Measurements from ENCODE around the gene PANK1.
"Not testable (repeated sequence)": the region's sequence is repeated elsewhere in the genome, so short reads cannot be mapped to it uniquely, and the experiment has no call there.

PANK1 gene

DNA sequence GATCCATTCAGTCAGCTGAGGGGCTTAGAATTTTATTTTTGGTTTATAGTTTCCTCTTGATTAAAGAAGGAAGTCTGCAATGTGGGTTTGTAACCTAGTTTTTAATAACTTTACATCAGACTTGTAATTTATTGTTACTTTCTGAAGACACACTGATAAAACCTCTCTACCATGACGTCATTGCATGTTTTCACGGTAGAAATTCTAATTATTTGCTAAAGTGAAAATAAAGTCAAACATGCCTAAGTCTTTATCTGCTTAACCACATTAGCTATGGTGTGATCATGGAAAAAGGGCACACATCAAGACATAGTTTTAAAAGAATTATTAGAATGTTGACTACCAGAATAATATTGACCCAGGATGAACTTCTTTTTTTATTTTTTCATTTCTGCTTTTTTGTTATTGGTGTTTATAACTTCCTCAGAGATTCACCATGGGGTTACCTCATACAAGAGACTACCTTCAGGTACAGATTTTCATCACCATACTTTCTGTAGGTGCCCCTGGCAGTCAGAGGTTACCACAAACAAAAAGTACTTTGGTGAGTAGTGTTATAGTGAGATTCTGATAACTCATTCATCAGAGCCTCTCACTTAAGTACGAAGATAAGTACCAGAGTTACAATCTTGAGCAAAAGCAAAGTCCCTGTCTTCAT lies 7.0 kb upstream of the PANK1 start:
- no peak for DNase-seq (ENCODE audit: low read depth, low spot score)

DNA sequence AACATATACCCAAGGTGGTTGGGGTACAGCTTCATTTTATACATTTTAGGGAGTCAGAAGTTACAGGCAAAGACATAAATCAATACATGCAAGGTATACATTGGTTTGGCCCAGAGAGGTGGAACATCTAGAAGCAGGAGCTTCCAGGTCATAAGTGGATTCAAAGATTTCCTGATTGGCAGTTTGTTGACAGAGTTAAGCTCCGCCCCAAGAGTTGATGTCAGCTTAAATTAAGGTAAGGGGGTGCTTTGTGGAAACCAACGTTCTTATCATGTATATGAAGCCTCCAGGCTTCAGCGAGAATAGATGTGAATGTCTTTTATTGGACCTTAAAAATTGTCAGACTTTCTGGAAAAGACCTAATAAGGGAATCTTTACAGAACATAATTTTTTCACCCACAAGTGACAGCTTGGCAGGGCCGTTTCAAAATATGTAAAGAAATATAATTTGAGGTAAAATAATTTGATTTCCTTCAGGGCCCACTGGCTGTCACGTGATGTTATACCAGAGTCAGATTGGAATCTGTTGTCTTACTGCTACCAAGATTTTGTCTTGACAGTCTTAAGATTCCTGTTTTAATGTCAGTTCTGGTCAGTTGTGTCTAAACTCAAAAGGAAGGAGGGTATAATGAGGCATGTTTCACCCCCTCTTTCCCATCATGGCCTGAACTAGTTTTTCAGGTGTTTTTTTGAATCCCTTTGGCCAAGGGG lies 6.3 kb upstream of the PANK1 start:
- DNase-seq (ENCODE audit: low read depth, low spot score), result no peak

DNA sequence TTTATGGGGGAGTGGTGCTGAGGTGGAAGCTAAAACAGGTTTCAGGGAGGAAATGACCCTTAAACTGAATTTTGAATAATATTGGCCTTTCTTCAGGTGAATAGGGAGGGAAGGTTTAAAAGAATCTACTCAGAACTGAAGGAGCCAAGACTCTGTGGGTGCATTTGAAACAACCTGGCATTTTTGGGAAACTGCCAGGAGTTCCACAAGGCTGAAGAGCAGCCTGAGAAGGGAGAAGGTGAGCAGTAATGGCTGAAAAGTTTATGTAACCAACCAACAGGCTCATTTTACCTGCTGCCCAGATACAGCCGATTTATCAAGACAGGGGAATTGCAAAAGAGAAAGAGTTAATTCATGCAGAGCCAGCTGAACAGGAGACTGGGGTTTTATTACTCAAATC lies 4.0 kb upstream of the PANK1 start:
- DNase-seq (ENCODE audit: low read depth, low spot score), result no peak

DNA sequence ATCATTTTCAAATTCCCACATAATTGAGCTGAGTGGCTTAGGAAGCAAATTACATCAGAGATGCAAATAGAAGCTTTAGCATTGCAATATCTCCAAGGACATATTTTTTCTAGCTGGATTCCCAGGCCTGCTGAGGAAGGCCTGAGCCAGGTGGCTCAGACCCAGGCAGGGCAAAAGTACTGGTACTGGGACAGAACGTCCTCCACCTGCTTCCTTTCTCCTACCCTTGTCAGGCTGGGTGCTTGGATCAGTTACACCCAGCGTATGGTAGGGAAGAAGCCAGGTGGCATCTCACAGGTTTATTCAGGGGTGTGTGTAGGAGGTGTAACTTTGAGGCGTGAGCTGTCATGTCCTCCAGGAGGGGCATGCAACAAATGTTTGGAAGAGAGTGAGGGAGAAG lies 3.0 kb upstream of the PANK1 start:
- DNase-seq (ENCODE audit: low read depth, low spot score), result no peak

DNA sequence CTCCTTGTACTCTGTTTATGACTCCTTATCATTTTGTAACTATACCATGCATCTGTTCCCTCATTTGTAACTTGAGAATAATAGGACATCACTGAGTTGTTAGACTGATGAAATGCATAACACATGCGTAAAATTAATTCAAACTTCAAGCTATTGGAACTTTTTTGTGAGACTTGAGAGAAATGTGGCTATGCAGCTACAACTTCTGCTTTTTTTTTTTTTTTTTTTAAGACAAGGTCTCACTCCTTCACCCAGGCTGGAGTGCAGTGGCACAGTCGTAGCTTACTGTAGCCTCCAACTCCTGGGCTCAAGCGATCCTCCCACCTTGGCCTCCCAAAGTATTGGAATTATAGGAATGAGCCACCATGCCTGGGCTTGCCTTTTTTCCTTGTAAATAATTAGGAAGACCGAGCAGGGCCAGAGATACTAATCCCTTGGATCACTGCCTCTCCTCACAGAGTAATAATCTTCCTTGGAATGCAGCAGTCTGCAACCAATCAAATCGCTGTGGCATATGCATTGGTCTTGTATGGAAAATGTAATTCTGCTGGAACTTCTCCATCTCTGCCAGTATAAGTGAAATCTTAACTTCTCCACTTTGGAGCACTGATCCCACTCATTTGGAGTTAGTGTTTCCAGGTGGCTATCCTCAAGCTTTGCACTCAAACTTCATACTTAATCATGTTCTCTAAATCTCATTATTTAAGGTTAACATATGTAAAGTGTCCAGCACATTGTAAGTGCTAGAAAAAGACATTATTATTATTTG lies 2.0 kb upstream of the PANK1 start:
- no peak for DNase-seq (ENCODE audit: low read depth, low spot score)

DNA sequence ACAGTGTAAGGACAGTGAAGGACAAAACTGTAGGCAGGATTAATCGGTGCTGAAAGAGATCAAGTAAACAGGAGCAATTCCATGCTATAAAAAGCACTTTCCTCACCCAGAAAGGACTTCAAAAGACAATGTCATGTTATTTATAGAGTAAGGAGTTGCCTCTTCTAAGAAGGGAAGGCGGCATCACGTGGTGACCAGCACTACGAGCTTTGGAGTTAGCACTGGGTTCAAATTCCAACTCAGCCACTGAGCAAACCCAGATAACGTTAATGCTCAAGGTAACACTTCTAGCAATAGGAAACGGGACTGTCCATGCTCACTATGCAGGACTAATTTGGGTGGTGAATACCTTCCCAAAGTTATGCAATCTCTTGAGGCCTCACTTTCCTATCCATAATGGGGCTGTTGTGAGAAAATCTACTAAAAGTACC lies 715 bp upstream of the PANK1 start:
- no peak for DNase-seq (ENCODE audit: low read depth, low spot score)

DNA sequence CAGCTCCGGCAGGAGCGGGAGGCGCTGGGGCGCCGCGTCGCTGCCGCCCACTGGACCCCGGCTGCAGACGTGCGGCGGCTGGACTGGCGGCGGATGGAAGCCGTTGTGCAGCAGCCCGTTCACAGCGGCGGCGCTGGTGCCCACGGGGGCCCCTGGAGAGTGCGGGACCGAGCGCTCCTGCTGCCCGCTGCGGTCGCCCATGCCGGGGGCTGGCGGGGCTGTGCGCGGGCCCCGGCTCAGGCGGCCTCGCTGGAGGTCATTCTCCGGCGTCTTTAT lies 413 bp downstream of the PANK1 start:
- no peak for DNase-seq (ENCODE audit: low read depth, low spot score)

DNA sequence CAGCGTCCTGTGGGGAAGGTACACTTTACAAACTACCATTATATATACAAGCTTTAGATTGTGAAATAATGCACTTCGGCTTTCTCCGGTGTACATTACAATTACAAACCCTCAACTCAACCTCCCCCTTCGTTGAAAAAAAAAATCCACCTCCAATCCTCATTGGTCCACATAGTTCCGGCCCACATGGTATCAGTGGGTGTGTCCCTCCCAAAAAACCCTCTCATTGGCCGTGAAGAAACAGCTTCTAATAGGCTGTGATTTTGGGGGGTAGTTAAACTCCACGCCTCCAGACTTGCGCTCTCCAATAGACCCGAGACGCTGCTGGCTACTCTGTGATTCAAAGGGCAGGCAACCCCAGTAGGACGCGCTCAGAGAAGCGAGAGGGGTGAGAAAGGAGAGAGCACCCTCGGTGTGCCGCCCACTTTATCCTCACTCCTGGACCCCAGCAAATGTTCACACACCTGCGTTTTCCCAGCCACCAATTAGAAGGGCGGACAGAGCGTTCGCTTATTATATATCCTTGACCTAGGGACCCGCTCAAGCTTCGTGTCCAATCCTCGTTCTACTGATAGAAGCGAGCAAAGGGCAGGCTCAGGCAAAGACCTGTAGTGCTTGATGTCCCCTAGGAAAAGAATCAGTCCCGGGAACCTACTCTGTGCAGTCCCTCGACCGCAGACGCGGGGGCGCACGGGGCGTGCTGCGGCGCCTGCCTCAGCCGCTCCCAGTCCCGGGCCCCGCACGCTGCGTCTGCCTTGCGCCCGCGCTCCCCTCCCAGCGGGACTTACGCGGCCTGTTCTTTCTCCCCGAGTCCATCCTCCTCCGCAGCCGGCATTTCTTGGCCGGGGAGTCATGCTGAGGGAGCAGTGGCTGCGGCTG lies 991 bp downstream of the PANK1 start:
- peak; percentile 79 for DNase-seq (ENCODE audit: low read depth, low spot score)

DNA sequence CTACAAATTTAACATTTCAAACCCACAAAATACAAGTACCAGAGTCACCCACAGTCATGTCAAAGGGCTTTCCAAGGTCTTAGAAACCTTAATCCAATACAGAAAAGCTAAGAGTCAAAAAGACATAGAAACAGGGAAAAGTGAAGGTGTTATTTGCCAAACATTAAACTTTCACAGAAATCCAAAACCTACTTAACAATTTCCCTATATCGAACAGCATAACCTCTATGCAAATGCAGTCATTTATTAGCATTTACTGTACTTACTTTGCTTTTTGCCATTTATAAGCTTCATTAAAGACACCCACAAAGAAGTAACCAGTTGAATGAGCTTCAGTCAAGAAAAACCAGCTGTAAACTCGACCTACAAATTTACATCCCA lies 1.6 kb downstream of the PANK1 start:
- no peak for DNase-seq (ENCODE audit: low read depth, low spot score)

DNA sequence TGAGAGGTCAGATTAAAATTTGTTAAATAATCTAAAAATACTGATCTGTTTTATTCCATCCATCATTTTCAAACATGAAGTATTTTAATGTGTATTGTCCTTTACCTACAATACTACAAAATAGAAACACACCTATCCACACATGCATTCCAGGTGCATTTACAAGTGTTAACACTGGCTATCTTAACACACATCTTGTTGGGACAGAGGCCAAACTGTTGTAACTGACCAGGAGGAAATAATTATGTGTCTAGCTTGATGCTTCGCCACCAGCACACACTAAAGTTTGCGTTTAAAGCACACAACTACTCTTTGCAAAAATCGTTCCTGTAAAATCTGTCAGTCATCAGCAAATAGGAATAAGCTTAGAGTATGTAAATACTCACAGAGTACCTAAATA lies 2.8 kb downstream of the PANK1 start:
- no peak for DNase-seq (ENCODE audit: low read depth, low spot score)

DNA sequence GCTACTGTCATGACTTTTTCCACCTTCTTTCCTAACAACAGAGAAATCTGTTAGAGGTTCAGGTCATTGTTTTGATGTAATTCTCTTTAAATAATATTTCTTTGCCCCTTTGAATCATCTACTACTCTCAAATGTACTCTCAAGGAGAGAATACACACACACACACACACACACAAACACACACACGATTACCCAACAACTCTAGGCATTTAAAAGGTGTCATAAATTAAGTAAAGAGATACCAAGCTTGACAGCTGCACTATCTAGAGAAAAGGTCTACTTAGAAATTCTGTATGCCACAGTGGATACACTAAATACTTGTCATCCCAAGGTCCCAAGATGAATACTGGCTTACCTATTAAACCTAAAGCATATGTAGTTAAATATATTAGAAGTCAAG lies 4.8 kb downstream of the PANK1 start:
- no peak for DNase-seq (ENCODE audit: low read depth, low spot score)

DNA sequence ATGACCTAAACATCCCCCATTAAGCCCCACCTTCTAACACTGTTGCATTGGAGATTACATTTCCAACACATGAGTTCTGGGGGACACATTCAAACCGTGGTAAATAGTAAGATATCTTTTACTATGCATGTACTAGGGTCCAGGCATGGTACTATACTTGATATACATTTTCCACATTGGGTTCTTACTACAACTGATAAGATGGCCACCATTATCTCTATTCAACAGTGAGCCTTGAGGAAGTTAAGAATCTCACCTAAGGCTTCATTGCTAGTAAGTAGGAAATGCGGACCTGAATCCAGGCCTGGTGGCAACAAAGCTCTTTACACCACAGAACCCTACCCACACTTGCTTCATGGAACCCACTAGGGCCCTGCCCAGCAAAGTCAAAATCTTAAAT lies 5.7 kb downstream of the PANK1 start:
- no peak for DNase-seq (ENCODE audit: low read depth, low spot score)

DNA sequence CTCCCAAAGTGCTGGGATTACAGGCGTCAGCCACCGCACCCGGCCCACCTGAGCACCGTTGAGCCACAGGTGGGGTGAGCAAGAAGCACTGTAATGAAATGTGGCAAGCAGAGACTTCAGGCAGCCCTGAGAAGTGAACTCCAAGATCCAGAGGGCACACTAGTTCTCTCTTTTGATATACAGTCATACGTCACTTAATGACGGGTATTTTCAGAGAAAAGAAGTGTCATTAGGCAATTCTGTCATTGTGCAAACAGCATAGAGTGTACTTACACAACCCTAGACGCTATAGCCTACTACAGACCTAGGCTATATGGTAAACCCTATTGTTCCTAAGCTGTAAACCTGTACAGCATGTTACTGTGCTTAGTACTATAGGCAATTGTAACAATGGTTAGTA lies 7.9 kb downstream of the PANK1 start:
- no peak for DNase-seq (ENCODE audit: low read depth, low spot score)

DNA sequence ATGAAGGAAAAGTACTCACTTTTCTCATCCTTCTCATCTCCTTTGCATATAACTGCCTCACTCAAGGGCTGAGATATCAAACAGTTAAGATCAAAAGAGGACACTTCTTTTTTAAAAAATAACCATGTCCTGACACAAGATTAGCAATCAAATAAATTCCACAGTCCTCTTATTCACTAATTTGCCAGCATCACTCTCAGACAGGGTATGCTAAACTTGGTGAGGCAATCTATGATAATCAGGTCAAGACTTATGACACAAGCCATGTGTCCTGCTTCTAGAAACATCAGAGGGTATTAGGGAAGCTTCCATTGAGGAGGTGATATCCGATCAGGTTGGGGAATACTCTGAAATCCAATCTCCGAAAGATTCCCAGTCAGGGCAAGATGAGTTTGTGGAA lies 10.4 kb downstream of the PANK1 start:
- no peak for DNase-seq (ENCODE audit: low read depth, low spot score)

DNA sequence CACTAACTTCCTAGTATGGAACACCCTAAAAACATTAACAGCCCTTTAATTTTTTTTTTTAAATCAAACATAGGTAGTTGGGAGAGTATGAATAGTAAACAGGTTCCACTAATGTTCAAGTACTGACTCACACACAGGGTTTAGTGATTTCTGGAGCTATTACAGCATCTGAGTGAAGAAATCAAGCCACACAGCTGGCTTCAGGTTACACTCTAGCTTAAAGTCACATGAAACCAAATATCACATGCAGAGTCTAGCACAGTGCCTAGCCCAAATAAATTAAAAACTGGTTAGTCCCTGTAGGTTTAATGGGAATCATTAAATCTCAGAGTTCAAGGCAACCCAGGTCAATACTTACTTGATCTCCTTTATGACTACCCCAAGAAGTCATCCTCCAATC lies 11.6 kb downstream of the PANK1 start:
- DNase-seq (ENCODE audit: low read depth, low spot score), result no peak

DNA sequence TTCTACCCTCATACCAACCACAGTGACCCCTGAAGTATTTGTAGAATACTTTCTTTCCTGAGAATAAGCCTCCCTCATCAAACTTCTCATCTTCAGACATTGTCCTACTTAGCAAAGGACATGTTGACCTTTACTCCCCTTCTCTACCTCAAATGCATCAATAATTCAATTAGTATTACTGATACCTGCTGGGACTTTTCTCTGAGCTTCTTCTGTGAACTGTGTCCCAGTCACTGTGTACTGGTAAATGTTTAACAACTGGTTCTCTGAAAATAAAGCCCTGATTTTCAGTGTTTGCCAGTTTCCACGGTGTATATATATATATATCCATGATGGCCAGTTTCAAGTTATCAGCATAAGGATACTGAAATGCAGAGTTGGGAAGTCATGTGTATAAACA lies 12.2 kb downstream of the PANK1 start:
- no peak for DNase-seq (ENCODE audit: low read depth, low spot score)

DNA sequence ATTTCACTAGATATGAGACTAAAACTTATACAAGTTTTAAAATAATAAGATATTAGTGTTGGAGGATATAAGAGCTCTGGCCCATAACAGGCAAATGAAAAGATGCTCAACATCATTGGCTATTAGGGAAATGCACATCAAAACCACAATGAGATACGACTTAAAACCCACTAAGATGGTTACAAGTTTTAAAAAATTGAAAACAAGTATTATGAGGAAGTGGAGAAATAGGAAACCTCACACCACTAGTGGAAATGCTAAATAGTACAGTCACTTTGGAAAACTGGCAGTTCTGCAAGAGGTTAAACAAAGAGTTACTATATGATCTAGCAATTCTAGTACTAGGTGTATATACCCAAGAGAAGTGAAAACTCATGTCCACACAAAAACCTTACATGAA lies 17.2 kb downstream of the PANK1 start:
- no peak for DNase-seq (ENCODE audit: low read depth, low spot score)

DNA sequence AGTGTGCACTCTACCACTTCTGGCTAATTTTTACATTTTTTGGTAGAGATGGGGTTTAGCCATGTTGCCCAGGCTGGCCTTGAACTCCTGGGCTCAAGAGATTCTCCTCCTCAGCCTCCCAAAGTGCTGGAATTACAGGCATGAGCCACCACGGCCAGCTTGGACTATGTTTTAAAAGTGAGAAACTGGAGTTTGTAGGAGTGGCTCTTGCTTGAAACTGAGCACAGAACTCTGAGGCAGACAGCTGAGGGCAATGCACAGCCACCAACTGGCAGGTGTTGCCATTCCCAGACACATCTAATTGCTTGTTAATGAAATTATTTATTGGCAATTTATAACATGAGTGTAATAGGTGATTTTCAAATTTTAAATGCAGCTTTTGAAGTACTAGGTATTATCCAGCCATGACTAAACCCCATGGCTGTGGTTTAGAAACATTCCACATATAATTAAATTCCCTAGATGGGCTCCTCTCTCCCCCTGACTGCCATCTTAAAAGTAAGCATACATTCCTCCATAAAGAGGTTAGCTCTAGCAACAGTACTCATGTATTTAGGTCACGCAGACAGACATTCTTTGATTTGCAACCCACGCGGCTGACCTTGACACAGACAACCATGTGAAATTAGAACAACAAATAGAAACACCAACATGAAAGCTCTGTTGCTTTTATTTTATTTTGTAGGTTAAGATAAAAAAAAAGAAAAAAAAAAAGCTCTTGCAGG lies 19.8 kb downstream of the PANK1 start:
- DNase-seq (ENCODE audit: low read depth, low spot score), result no peak

DNA sequence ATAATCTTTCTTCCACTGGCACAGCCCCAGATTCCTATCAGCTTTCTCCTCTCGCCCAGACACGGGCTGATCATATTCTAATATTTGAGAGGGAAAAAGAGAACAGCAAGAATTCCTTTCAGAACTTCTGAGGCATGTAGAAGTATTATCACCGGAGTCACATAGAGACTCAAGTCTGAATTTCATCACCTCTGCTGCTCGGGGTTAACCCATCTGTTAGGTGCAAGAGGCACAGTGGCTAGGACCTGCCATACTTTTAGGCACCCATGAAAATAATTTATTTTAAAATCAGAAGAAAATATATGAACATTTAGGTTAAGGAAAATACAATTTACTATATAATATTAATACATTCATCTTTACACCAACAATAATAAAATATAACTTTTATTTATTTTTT lies 21.0 kb downstream of the PANK1 start:
- no peak for DNase-seq (ENCODE audit: low read depth, low spot score)

DNA sequence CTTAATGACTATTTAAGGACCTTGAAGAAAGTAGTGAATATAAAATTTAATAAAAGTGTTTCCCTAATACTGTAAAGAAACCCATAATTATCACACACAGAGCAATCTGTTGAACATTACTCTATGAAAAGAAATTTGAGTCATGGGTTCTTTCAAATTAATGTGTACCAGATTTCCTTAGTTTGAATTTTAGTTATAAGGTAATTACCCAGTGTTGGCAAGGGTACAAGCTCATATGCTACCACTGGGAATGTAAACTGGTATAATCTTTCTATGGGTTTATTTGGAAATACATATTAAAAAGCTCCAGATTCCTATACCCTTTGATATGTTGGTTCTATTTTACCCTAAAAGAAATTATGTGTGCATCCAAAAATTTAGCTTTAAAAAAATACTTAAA lies 22.9 kb downstream of the PANK1 start:
- no peak for DNase-seq (ENCODE audit: low read depth, low spot score)

DNA sequence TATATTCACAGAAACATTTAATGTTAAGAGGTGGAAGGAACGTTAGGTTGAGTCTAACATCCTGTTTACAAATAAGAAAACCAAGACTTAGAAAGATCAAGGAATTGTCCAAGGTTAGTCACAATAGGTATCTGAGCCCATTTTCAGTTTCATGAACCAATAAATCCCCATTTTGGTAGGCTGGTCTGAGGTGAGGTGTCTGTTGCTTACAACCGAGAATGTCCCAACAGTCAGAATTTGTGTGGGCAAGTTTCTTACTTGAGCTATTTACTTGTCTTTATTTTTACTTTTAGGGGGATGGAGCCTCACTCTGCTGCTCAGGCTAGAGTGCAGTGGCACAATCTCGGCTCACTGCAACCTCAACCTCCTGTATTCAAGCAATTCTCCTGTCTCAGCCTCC lies 23.6 kb downstream of the PANK1 start:
- no peak for DNase-seq (ENCODE audit: low read depth, low spot score)

DNA sequence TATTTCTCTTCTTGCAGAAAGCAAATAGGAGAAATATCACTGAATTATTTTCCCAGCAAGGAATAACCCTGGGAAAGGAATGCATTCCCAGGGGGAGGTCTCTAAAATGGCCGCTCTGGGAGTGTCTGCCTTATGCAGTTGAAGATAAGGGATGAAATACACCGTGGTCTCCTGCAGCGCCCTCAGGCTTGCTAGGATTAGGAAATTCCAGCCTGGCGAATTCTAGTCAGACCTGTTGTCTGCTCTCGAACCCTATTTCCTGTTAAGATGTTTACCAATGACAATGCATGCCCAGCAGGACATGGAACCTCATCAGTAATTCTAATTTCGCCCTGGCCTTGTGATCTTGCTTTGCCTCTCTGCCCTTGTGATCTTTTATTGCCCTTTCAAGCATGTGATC lies 24.7 kb downstream of the PANK1 start:
- not testable (repeated sequence) for DNase-seq (ENCODE audit: low read depth, low spot score)
